GM12801 (cell line): ENCODE measurements around the gene PLRG1.

Source experiments
- TF ChIP-seq, protein P1 (sequence below): IDR thresholded peaks from one replicate; pipeline ENCODE4 v1.5.1; 2011; ENCODE audit warnings: control low read depth; ENCODE audit not compliant: insufficient read length; ENCODE audit errors: extremely low read depth

The PLRG1 gene

DNA sequence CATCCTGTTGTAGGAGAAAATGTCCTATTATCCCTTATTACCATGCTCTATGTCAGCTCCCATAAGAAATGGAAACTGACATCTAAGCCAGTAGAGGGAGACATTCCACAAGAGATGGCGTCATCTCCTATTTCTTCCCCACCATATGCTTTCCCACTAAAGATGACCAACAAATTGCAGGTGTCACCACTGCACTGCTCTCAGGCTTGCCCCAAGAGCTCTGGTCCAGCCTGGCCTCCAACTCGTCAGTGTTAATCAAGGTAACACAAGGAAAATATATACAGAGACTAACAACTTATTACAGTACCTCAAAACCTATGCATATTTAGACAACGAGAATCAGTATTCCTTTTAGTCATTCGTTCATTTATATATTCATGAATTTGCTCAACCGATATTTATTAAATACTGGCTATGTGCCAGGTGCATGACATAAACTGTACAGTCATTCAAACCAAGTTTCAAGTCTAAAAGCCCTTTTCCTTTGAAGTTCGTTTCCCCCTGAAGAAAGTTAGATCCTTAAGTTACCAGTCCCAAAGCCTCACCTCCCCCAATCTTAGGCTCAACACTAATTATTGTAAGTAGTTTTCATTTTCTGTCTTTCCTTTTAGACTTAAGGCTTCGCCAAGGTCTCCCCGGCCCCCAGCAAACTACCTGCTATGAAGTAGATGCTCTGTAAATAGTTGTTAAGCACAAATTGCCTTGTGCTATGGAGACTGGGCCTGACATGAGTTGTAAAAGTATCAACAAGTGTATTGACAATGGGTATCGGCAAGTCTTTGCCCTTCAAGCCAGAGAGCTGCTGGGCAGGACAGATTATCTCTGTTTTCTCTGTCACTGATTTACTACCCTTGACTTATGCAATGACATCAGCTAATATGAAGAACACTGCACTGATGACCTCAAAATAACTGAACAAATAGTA is 9.6 kb upstream of the PLRG1 start:
- TF ChIP-seq, protein P1, sequence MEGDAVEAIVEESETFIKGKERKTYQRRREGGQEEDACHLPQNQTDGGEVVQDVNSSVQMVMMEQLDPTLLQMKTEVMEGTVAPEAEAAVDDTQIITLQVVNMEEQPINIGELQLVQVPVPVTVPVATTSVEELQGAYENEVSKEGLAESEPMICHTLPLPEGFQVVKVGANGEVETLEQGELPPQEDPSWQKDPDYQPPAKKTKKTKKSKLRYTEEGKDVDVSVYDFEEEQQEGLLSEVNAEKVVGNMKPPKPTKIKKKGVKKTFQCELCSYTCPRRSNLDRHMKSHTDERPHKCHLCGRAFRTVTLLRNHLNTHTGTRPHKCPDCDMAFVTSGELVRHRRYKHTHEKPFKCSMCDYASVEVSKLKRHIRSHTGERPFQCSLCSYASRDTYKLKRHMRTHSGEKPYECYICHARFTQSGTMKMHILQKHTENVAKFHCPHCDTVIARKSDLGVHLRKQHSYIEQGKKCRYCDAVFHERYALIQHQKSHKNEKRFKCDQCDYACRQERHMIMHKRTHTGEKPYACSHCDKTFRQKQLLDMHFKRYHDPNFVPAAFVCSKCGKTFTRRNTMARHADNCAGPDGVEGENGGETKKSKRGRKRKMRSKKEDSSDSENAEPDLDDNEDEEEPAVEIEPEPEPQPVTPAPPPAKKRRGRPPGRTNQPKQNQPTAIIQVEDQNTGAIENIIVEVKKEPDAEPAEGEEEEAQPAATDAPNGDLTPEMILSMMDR, result no peak

DNA sequence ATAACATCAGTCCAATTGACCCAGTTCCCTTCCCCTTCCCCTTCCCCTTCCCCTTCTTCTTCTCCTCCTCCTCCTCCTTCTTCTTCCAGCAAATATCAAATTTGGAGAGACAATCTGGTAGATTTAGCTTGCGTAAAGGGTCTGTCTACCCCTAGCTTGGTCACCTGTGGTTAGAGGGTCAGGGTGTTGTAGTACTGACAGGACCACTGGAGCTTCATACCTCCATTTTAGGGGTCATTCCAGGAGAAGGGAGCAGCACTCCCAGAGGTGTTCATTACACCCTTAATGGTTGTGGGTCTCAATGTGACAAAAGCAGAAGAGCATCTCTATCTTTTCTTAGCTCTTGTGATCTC is 8.9 kb upstream of the PLRG1 start:
- TF ChIP-seq, protein P1, result no peak

DNA sequence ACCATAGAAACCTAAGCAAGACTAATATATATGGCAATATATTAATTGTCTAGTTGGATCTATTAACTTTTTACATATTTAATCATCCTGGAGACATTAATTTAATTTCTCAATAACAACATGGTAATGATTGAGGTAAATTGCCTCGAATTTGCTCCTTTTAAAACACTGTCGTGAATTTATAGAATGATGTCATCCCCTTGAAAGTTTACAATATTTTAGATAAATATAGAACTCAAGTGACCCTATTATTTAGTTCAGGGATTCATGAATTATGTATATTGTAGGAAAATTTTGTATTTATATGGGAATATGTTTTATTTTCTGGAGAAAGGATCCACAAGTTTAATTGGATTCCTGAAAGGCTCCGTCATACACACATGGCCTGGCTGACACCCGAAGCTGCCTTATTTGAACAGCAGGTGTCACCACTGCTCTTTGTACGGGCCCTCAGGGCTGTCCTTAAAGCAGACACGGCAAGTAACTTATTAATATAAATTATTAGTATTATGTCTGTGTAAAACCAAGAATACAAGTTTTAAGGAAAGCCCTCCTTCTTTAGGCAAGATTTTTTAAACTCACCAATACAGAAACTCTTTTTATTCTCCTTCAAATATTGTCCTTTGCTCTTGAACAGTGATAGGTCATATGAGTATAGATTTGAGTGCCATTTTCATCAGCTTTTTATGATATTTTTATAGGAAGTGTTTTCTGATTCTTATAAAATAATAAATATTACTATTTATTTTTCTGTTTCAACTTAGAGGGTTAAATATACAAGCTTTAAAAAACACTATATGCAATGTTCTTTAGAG is 1.9 kb upstream of the PLRG1 start:
- TF ChIP-seq, protein P1, result peak; percentile 4

DNA sequence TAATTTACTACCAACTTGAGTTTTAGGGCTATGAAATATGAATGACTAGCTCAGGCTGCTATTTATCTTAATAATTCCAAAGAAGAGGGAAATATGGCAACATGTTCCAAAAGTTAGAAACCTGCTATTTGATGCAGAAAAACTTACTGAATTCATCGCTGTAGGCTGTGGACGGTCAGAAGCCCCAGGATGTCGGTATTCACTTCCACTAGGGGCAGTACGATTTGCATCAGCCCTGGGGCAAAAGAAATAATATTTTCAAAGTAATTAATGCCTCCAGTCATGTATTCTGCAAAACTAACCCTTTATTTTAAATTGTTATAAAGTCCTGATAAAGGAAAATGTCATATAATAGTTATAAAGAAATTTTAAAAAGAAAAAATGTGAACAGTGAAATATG is 4.5 kb downstream of the PLRG1 start:
- TF ChIP-seq, protein P1, result no peak

DNA sequence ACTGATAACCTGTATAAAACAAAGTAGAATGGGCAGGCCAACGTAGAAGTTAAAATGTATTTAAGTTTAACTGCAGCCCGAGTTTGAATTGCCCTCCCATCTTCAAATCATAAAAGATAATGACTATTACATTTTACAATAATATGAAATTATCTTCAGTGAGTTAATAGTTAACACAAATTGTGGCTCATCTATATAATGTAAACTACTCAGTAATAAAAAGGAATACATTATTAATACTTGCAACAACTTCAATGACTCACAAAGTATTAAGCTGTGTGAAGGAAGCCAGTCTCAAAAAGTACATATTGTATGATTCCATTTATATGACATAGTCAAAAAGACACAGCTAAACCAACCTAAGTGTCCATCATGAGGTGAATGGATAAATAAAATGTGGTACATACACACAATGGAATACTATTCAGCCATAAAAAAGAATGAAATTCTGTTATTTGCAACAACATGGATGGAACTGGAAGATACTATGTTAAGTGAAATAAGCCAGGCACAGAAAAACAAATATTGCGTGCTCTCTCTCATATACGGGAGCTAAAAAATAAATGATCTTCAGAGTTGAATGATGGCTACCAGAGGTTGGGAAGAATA is 7.8 kb downstream of the PLRG1 start:
- TF ChIP-seq, protein P1, result no peak

DNA sequence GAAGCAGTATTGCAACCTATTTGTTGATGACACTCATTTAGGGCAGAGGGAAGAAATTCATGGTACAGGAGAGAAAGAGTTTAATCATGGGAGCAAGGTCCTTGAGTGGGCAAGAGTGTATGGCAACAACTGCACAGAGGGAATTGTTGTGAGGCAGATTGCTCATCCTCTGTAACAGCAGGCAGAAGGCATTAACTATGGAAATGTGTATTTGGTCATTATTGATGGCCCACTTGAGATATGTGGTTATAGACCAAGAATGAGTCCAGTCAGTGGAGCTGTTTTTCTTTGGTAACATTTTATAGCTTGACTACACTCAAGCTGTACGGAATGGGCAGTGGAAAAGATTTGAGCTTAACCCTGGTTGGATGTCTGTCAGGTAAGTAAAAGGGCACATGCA is 15.9 kb downstream of the PLRG1 start:
- TF ChIP-seq, protein P1, result no peak

DNA sequence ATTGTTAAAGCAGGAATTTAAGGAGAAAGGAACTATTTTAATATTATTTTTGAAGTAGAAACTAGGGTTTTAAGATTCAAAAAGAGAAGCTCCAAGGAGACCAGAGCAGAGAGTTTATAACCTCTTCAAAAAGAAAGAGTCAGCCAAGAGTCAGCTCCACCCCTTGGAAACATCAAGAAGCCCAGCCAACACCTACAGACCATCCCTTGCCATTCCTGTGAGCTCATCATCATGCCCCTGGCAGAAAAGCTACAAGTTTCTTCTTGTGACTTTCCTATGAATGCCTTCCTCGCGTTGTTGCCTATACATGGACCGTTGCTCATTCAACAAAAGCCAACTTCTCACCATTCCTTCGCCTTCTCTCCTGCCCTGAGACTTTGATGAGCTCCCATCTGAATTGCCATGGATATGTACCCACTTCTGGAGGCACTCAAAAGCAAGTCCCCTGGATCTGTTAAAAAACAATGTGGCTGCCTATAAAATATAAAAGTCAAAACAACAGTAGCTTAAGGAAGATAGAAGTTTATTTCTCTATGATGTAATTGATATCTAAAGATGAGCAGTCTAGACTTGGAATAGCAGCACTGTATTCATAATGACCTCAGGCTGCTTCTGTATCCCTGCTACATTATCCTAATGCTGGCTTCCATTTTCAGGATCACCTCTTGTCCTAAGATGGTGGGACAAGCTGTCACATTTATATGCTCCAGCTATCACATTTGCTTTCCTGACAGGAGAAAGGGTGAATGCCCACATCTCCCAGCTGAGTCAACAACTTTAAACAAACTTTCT is 20.3 kb downstream of the PLRG1 start:
- TF ChIP-seq, protein P1, result no peak
